Fibroblast of lung (primary cell): ENCODE measurements around the gene FAM169A. TPM values are rescaled to one million over a fixed set of nuclear protein-coding genes. Genes with fewer than 3 reads are reported as not detected.

ENCODE experiments used
- DNase-seq, 2 donors: peaks; one replicate each; pipeline versions ENCODE4 v3.0.0 to v3.0.0-alpha.2; 2010; ENCODE audit warnings: low read depth in 2 of 2
- H2AFZ ChIP-seq: 2 replicates; pipeline ENCODE4 v1.5.1; 2012; ENCODE audit warnings: low read length, control low read depth, inconsistent platforms
- H3K27ac ChIP-seq: 2 replicates; pipeline ENCODE4 v1.5.1; 2011; ENCODE audit warnings: low read length, control low read depth; ENCODE audit not compliant: insufficient read depth
- H3K27me3 ChIP-seq: 2 replicates; pipeline ENCODE4 v1.5.1; 2011; ENCODE audit warnings: mild to moderate bottlenecking, low read length; ENCODE audit not compliant: control insufficient read depth, insufficient read depth
- H3K36me3 ChIP-seq: 2 replicates; pipeline ENCODE4 v1.5.1; 2011; ENCODE audit warnings: low read length; ENCODE audit not compliant: control insufficient read depth, insufficient read depth
- H3K4me1 ChIP-seq: 2 replicates; pipeline ENCODE4 v1.5.1; 2011; ENCODE audit warnings: low read length; ENCODE audit not compliant: control insufficient read depth, insufficient read depth; ENCODE audit errors: extremely low read depth
- H3K4me2 ChIP-seq: 2 replicates; pipeline ENCODE4 v1.5.1; 2011; ENCODE audit warnings: low read length, control low read depth; ENCODE audit not compliant: insufficient read depth; ENCODE audit errors: extremely low read depth
- H3K4me3 ChIP-seq, 4 experiments: fragments of 200-600 bp in 1 of 4; sonication (generic) in 1 of 4; replicated peaks in 1 of 4; 2 replicates each; pipeline ENCODE4 v1.5.1; 2011 to 2016; ENCODE audit warnings: low read length in 4 of 4, low read depth in 3 of 4, mild to moderate bottlenecking in 3 of 4, control low read depth in 2 of 4, inconsistent platforms in 1 of 4, mixed read lengths in 1 of 4; ENCODE audit not compliant: insufficient read depth in 1 of 4; ENCODE audit errors: control extremely low read depth in 1 of 4
- H3K79me2 ChIP-seq: 2 replicates; pipeline ENCODE4 v1.5.1; 2012; ENCODE audit warnings: mild to moderate bottlenecking, low read length, inconsistent platforms; ENCODE audit not compliant: control insufficient read depth, insufficient read depth
- H3K9ac ChIP-seq: 2 replicates; pipeline ENCODE4 v1.5.1; 2011; ENCODE audit warnings: mild to moderate bottlenecking, low read length, control low read depth; ENCODE audit not compliant: insufficient read depth
- H3K9me3 ChIP-seq: 2 replicates; pipeline ENCODE4 v1.5.1; 2012; ENCODE audit warnings: low read depth, low read length; ENCODE audit not compliant: control insufficient read depth, insufficient read depth
- H4K20me1 ChIP-seq: 2 replicates; pipeline ENCODE4 v1.5.1; 2011; ENCODE audit warnings: low read length; ENCODE audit not compliant: control insufficient read depth, insufficient read depth; ENCODE audit errors: extremely low read depth
- CTCF ChIP-seq, 2 donors: IDR thresholded peaks in 1 of 2; conservative IDR thresholded peaks in 1 of 2; 1 replicate in 1 of 2; 2 replicates in 1 of 2; pipeline ENCODE4 v1.5.1; 2011 to 2012; ENCODE audit warnings: low read length in 2 of 2, control low read depth in 1 of 2, inconsistent platforms in 1 of 2, low read depth in 1 of 2, mild to moderate bottlenecking in 1 of 2
- EZH2 ChIP-seq: IDR thresholded peaks from 2 replicates; pipeline ENCODE4 v1.5.1; 2012; ENCODE audit warnings: low read length, control low read depth, mild to moderate bottlenecking; ENCODE audit errors: missing control alignments
- polyA plus RNA-seq, 2 donors: library from polyadenylated mRNA; depleted of rRNA in 1 of 2; stranded (reverse) in 1 of 2; unstranded in 1 of 2; fragments of >200 nt; gene quantifications; 2 replicates each; pipeline ENCODE4 v1.2.1, GENCODE V29; 2011 to 2012; ENCODE audit warnings: missing spikeins in 1 of 2
- total RNA-seq: library from RNA; depleted of rRNA; stranded (reverse); fragments of >200 nt; gene quantifications from 2 replicates; pipeline ENCODE4 v1.2.1, GENCODE V29; 2014

The FAM169A gene
- total and polyA plus RNA-seq, 2 donors (not counting 1 experiment from before 2014, with no cell fraction given), result 0.61 to 1.2 TPM

GRCh38 chr5:74877624-74878304, 11.6 kb upstream of the FAM169A start:
- Histone ChIP-seq H4K20me1 (no peaks in the 10 kb centered on the region), H3K4me2 (no peak overlapping the region), H3K9ac (no peak overlapping the region), H3K9me3 (no peaks in the 10 kb centered on the region), H3K4me1 (no peaks in the 10 kb centered on the region), H3K27ac (no peak overlapping the region), H3K4me3 (no peak overlapping the region), H3K36me3 (no peaks in the 10 kb centered on the region), H3K27me3 (no peaks in the 10 kb centered on the region), H2AFZ (no peak overlapping the region), H3K79me2 (no peaks in the 10 kb centered on the region)
- no peak for DNase-seq
- TF ChIP-seq EZH2, result no peak
- TF ChIP-seq CTCF (conservative IDR thresholded peaks at IDR 0.05 in 1 of 2, IDR thresholded peaks at IDR 0.05 in 1 of 2; ENCODE audit: low read depth in 1 of 2, low read length in 2 of 2), result no peak

DNA sequence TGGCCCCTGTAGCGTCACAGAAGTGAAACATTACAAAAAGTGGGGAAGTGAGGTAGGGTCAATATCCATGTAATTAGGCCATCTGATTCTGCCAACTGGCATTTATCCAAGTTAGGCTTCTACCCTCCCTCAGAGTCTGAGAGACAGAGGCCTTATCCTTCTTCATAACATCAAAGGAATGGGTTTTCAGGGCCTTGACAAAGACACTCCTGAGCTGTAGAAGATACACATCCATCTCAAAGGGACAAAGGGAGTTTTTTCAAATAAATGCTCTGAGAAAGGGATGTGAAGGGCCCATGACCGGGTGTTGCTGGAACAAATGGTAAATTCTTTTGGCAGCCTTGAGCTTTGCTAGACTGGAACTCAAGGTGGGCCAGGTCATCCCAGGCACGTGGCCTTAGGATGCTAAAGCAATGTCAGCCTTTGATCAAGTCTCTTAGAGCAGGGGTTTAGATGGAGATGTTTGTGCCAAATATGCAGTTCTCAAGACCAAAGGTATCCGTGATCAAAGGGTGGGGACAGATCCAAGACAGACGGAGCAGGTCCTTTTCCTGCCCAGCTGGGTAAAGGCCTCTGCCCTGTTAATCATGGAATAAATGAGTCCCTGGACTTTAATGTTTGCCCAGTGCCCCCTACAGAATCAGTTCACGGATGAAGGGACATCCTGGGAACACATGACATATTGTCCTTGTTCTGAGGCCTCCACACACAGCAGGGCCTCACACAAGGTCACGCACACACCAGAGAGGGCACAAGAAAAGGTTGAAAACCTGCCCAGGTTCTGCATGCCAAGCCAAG, 10.0 kb upstream of the FAM169A start:
- H3K9me3 ChIP-seq, result no peaks in the 10 kb centered on the region
- H2AFZ ChIP-seq, result no peak overlapping the region
- H3K9ac ChIP-seq, result no peak overlapping the region
- H3K36me3 ChIP-seq, result no peaks in the 10 kb centered on the region
- H3K4me3 ChIP-seq, result no peak overlapping the region
- no peak for TF ChIP-seq EZH2
- no peak for TF ChIP-seq CTCF (conservative IDR thresholded peaks at IDR 0.05 in 1 of 2, IDR thresholded peaks at IDR 0.05 in 1 of 2; ENCODE audit: low read depth in 1 of 2, low read length in 2 of 2)
- H3K79me2 ChIP-seq, result no peaks in the 10 kb centered on the region
- no peak overlapping the region for H3K27ac ChIP-seq
- H3K4me2 ChIP-seq, result no peak overlapping the region
- no peak for DNase-seq
- H4K20me1 ChIP-seq, result no peaks in the 10 kb centered on the region
- H3K4me1 ChIP-seq, result no peaks in the 10 kb centered on the region
- H3K27me3 ChIP-seq, result no peaks in the 10 kb centered on the region

GRCh38 chr5:74873525-74874249, 7.5 kb upstream of the FAM169A start:
- Histone ChIP-seq H3K79me2 (no peaks in the 10 kb centered on the region), H3K9ac (no peak overlapping the region), H3K4me1 (no peaks in the 10 kb centered on the region), H2AFZ (no peak overlapping the region), H3K4me3 (no peak overlapping the region), H3K4me2 (no peak overlapping the region), H3K9me3 (no peaks in the 10 kb centered on the region), H3K27ac (no peak overlapping the region), H4K20me1 (no peaks in the 10 kb centered on the region), H3K36me3 (no peaks in the 10 kb centered on the region), H3K27me3 (no peaks in the 10 kb centered on the region)
- no peak for TF ChIP-seq EZH2
- no peak for TF ChIP-seq CTCF (conservative IDR thresholded peaks at IDR 0.05 in 1 of 2, IDR thresholded peaks at IDR 0.05 in 1 of 2; ENCODE audit: low read depth in 1 of 2, low read length in 2 of 2)
- no peak for DNase-seq
